Measurements from ENCODE around the gene ACTG1.

Gene ACTG1

GRCh38 chr17:81551458-81552243 lies 39.1 kb upstream of the ACTG1 start:
- Histone ChIP-seq H3K9me3 (ENCODE audit: severe bottlenecking) (no peaks in the 10 kb centered on the region), H3K27me3 (ENCODE audit: insufficient read depth, low read depth, severe bottlenecking) (no peaks in the 10 kb centered on the region), H3K4me3 (ENCODE audit: low read depth, low read length) (peak overlapping the region; percentile 72), H3K27ac (peak overlapping the region; percentile 90), H3K36me3 (peaks cover 51% of the 10 kb centered on the region)
- no peak for TF ChIP-seq CTCF (IDR thresholded peaks at IDR 0.05; ENCODE audit: low read depth, low read length)
- DNase-seq = peak; percentile 85

- DNase-seq = no peak
- H3K27me3 ChIP-seq (ENCODE audit: insufficient read depth, low read depth, severe bottlenecking) = no peaks in the 10 kb centered on the region
- H3K9me3 ChIP-seq (ENCODE audit: severe bottlenecking) = no peaks in the 10 kb centered on the region
- peaks cover 54% of the 10 kb centered on the region for H3K36me3 ChIP-seq
- peak overlapping the region; percentile 72 for H3K4me3 ChIP-seq (ENCODE audit: low read depth, low read length)
- peak overlapping the region; percentile 90 for H3K27ac ChIP-seq
- no peak for TF ChIP-seq CTCF (IDR thresholded peaks at IDR 0.05; ENCODE audit: low read depth, low read length)
These were observed 38.3 kb upstream of the ACTG1 start for GRCh38 chr17:81550830-81551457.

GRCh38 chr17:81550285-81550684 lies 37.7 kb upstream of the ACTG1 start:
- H3K27ac ChIP-seq = no peak overlapping the region

GRCh38 chr17:81549826-81550225 lies 37.2 kb upstream of the ACTG1 start:
- Histone ChIP-seq H3K9me3 (ENCODE audit: severe bottlenecking) (no peaks in the 10 kb centered on the region), H3K4me3 (ENCODE audit: low read depth, low read length) (no peak overlapping the region), H3K27me3 (ENCODE audit: insufficient read depth, low read depth, severe bottlenecking) (no peaks in the 10 kb centered on the region), H3K36me3 (peaks cover 63% of the 10 kb centered on the region), H3K27ac (no peak overlapping the region)
- no peak for DNase-seq
- no peak for TF ChIP-seq CTCF (IDR thresholded peaks at IDR 0.05; ENCODE audit: low read depth, low read length)

More at GRCh38 chr17:81550285-81550684, 37.7 kb upstream of the ACTG1 start:
- H3K36me3 ChIP-seq = peaks cover 58% of the 10 kb centered on the region
- no peak overlapping the region for H3K4me3 ChIP-seq (ENCODE audit: low read depth, low read length)
- H3K9me3 ChIP-seq (ENCODE audit: severe bottlenecking) = no peaks in the 10 kb centered on the region
- TF ChIP-seq CTCF (IDR thresholded peaks at IDR 0.05; ENCODE audit: low read depth, low read length) = no peak
- H3K27me3 ChIP-seq (ENCODE audit: insufficient read depth, low read depth, severe bottlenecking) = no peaks in the 10 kb centered on the region
- DNase-seq = no peak

DNA sequence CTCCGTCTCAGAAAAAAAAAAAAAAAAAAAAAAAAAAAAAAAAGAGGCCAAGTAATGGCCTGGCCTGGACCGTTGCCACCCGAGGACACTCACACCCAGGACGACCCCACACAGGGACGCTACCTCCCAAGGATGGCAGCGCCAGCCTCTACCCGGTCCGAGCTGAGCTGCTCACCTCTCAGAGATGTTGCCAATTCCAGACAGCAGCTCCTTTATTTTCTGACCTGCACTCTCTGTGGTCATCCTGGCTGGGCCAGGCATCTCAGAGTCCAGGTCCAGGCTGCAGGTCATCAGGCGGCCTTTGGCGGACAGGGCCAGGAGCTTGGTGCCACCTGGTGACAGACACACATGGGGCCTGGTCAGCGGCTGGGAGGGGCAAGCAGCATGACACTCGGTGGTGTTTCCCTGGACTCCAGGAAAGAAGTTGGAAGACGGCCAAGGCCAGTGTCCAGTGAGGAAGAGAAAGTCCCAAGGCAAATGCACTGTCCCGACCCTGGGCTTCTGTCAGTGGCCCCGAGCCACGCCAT lies 36.5 kb upstream of the ACTG1 start:
- H3K4me3 ChIP-seq (ENCODE audit: low read depth, low read length) = no peak overlapping the region
- peaks cover 70% of the 10 kb centered on the region for H3K36me3 ChIP-seq
- no peaks in the 10 kb centered on the region for H3K27me3 ChIP-seq (ENCODE audit: insufficient read depth, low read depth, severe bottlenecking)
- no peak for DNase-seq
- H3K27ac ChIP-seq = no peak overlapping the region
- TF ChIP-seq CTCF (IDR thresholded peaks at IDR 0.05; ENCODE audit: low read depth, low read length) = no peak
- no peaks in the 10 kb centered on the region for H3K9me3 ChIP-seq (ENCODE audit: severe bottlenecking)

All from WERI-Rb-1 (cell line).